Breast epithelium (tissue), 3 donors: ENCODE measurements around the gene ECE1.

Experiments
- CTCF ChIP-seq, 3 donors: fragments of 450-650 bp; IDR thresholded peaks; one replicate each; pipeline ENCODE4 v1.5.1; 2016 to 2017; ENCODE audit warnings: antibody characterized with exemption in 3 of 3, mild to moderate bottlenecking in 3 of 3, moderate library complexity in 3 of 3
- POLR2A ChIP-seq: fragments of 450-650 bp; IDR thresholded peaks from one replicate; pipeline ENCODE4 v1.6.1; 2016; ENCODE audit warnings: antibody characterized with exemption, mild to moderate bottlenecking, moderate library complexity
- POLR2AphosphoS5 ChIP-seq, 3 donors: sonication (generic); formaldehyde crosslinking; IDR thresholded peaks; one replicate each; pipeline ENCODE4 v1.6.1; 2017; ENCODE audit warnings: antibody characterized with exemption in 3 of 3

GRCh38 chr1:21238141-21238800 is 52.0 kb downstream of the ECE1 start:
- no peak for TF ChIP-seq POLR2AphosphoS5 (IDR thresholded peaks at IDR 0.05)
- no peak for TF ChIP-seq CTCF (IDR thresholded peaks at IDR 0.05)
- no peak for TF ChIP-seq POLR2A
